Ureter (tissue), 1 donor: ENCODE measurements around the gene DNAJC17. TPM values are rescaled to one million over a fixed set of nuclear protein-coding genes. Genes with fewer than 3 reads are reported as not detected.

Experiments
- DNase-seq: peaks from one replicate; pipeline ENCODE4 v3.0.0-alpha.2; 2020; ENCODE audit warnings: low spot score
- total RNA-seq: library from RNA; stranded (reverse); gene quantifications from one replicate; pipeline ENCODE4 v1.2.4, GENCODE V29; 2023
- donor health status: DM: yes; HTN: yes; CAD: no.

Gene DNAJC17, protein sequence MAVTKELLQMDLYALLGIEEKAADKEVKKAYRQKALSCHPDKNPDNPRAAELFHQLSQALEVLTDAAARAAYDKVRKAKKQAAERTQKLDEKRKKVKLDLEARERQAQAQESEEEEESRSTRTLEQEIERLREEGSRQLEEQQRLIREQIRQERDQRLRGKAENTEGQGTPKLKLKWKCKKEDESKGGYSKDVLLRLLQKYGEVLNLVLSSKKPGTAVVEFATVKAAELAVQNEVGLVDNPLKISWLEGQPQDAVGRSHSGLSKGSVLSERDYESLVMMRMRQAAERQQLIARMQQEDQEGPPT
- total RNA-seq, result 51.3 TPM

DNA sequence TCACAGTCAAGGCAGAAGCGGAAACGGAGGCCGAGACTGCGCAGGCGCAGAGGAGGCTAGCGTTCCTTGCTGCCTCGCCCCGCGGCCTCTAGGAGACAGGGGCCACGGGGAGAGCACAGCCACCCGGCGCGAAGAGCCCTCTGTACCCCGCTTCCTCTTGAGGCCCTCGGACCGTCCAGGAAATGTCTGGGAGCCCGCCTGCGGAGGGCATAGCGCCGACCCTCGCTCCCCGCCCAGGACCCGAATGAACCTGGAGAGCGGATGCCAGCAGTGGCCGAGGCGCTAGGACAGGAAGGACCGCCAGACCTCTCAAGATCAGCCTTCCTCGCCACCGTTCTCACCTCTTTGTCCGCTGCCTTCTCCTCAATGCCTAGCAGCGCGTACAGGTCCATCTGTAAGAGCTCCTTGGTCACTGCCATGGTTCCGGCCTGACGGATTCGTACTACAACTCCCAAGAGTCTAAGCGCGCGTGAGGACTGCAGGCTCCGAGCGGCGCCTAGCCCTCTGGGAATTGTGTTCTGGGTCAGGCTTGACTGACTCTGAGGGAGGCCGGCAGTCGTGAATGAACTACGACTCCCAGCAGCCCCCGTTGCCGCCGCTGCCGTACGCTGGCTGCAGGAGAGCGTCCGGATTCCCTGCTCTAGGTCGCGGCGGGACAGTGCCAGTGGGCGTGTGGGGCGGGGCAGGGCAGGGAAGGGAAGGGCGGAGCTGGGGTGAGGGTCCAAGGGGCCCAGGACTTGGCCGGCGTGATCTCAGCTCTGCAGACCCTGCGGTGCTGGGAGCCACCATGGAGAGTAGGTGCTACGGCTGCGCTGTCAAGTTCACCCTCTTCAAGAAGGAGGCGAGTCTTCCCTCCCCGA, at the start of gene DNAJC17, which contains the start of gene ZFYVE19:
Gene DNAJC17 (minus strand): TSS at position 446 of the 860 bp plus-strand sequence. CDS start 27 bp downstream, at position 419.
Gene ZFYVE19 (plus strand): TSS at position 62 of the 860 bp plus-strand sequence. CDS start 501 bp downstream, at position 563.
- DNase-seq, result peak; percentile 96

DNA sequence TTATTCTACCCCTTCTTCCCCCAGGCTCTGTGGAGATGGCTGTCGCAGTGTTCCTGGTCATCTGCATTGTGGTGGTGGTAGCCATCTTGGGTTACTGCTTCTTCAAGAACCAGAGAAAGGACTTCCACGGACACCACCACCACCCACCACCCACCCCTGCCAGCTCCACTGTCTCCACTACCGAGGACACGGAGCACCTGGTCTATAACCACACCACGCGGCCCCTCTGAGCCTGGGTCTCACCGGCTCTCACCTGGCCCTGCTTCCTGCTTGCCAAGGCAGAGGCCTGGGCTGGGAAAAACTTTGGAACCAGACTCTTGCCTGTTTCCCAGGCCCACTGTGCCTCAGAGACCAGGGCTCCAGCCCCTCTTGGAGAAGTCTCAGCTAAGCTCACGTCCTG, 49.5 kb upstream of the DNAJC17 start:
- no peak for DNase-seq

DNA sequence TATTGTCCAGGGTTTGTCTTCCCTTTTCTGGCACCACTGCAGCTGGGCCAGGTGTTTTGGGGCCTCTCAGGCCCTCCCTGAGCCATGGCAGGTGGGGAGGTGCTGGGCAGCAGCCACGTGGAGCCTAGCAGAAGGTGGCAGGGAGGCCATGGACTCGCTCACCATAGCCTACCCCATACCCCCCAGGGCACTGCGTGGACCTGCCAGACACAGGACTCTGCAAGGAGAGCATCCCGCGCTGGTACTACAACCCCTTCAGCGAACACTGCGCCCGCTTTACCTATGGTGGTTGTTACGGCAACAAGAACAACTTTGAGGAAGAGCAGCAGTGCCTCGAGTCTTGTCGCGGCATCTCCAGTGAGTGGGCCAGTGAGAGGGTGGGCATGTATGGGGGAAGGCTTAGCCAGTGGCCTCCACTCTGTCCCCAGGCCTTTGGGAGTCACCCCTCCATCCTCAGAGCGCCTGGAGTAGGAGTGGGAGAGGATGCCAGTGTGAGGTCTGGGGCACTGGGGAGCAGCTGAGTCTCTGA, 48.5 kb upstream of the DNAJC17 start:
- no peak for DNase-seq

DNA sequence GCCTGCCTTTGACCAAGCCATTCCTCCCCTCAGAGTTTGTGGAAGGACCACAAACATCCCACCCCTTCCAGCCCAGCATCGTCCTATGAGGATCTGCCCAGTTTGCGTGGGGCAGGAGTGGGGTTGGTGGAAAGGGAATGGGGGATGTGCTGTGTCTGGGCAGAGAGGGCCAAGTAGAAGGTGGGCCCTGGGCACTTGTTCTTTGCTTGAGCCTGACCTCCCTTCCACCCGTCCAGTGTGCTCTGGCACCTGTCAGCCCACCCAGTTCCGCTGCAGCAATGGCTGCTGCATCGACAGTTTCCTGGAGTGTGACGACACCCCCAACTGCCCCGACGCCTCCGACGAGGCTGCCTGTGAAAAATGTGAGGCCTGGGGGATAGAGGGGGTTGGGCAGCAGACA, 46.9 kb upstream of the DNAJC17 start:
- no peak for DNase-seq

GRCh38 chr15:40853241-40853890, 46.1 kb upstream of the DNAJC17 start:
- no peak for DNase-seq

- DNase-seq, result no peak
Measured at GRCh38 chr15:40852529-40852928, 45.3 kb upstream of the DNAJC17 start.

DNA sequence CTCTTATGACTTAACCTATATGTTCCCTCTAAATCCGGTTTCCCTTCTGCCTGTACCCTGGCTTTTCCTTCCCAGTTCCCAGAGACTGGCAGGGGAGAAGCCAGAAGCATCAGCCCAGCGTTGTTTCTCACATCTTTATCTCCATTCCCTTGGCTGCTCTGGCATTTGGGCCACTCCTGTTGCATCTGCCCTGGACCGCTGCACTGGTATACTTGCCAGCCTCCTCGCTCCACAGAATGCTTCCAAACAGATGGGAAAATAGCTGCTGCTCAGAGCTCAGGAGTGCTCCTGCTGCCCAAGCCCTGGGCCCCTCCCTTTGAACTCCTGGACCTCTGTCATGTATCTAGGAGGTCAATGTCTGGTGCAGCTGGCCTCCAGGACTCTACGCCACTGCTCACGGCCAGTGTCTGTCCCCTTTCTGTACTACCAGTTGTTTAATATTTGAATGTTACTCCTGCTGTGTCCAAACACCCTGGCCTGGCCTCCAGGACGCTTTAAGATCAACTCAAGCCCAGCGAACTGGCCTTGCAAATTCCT, 43.4 kb upstream of the DNAJC17 start:
- no peak for DNase-seq

GRCh38 chr15:40847223-40847961, 40.1 kb upstream of the DNAJC17 start:
- DNase-seq, result peak; percentile 85

DNA sequence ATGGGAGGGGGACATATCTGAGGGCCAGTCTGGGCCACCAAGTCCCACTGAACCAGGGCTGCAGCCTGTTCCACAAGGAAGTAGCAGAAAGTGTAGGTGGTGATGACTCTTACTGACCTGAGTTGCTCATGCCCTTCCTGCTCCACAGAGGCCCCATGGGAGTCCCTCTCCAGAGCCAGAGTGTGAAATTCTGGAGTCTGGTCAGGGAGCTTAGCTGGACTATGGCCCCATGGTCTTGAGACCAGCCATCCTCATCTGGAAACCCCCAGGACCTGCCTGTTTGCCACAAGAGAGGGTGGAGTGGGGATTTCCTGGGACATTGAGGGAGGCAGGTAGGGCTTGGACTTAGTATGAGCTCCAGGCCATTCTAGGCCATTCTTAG, 39.6 kb upstream of the DNAJC17 start:
- no peak for DNase-seq

GRCh38 chr15:40845511-40846284, 38.4 kb upstream of the DNAJC17 start:
- peak; percentile 84 for DNase-seq

DNA sequence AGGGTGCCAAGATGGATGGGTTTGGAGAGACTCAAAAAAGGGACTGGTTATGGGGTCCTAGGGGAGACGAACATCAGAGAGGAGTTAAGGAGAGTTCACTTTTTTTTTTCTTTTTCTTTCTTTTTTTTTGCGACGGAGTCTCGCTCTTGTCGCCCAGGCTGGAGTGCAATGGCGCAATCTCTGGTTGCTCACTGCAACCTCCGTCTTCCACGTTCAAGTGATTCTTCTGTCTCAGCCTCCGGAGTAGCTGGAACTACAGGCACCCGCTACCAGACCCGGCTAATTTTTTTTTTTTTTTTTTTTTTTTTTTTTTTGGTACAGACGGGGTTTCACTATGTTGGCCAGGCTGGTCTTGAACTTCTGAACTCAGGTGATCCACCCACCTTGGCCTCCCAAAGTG, 37.8 kb upstream of the DNAJC17 start:
- no peak for DNase-seq

- no peak for DNase-seq
Measured at GRCh38 chr15:40844696-40845030, 37.4 kb upstream of the DNAJC17 start.

GRCh38 chr15:40843885-40844695, 36.8 kb upstream of the DNAJC17 start, which contains the start of gene SPINT1:
TSS of gene SPINT1 (plus strand) at chr15:40844048. CDS start at chr15:40844555, 507 bp downstream.
- DNase-seq, result peak; percentile 77

- no peak for DNase-seq
Measured at GRCh38 chr15:40843261-40843884, 36.1 kb upstream of the DNAJC17 start.

DNA sequence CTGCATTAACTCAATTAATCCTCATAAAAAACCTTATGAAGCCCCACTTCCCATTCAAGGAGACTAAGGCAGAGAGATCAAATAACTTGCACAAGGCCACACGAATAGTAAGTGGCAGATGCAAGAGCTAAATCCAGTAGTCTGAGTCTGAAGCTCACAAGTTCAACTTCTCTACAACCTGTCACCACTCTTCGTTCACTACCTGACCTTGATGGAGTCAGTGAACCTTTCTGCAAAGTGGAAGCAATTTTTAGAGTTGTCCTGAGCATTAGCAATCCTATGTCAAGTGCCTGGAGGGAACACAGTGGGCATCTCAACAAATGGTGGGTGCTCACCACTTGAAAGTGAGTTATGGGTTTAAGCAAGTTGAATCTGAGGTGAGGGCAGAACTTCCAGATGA, 34.5 kb upstream of the DNAJC17 start:
- DNase-seq, result no peak

DNA sequence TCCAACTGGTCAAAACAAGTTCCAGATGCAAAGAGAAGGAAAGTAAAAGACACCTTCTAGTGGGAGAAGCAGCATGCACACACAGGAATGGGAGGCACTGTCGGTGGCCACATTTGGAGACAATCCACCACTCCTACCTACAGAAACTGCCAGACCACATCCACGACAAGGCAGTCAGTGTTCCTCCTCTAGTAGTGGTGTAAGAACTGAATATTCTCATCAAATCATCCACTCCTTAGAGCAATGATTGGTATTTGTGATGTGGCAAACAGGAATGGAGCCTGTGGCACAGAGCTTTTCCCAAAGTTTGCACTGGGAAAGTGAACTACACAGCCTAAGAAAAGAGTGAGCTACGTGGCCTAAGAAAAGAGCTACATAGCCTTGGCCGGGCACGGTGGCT, 31.5 kb upstream of the DNAJC17 start:
- DNase-seq, result no peak

GRCh38 chr15:40836020-40836419, 28.7 kb upstream of the DNAJC17 start:
- DNase-seq, result no peak

DNA sequence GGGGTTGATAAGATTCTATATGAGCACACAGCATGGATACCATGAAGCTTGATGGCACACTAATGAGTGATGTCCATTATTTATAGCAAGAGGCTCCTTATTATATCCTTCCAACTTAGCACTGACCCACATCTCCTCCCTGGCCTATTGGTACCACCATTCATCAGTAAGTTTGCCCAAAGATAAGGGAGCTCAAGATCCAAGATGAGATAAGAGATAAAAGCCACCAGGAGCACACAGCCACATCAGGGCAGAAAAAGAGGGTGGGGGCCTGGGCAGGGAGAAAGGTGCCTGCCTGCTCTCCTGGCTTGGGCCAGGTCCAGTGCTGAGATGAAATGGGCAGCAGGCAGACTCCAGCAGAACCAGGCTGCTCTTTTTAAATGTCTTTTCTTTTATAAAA, 25.6 kb upstream of the DNAJC17 start:
- DNase-seq, result no peak

- DNase-seq, result no peak
Measured at GRCh38 chr15:40831861-40832260, 24.6 kb upstream of the DNAJC17 start.
